Neural cell (in vitro differentiated cells): ENCODE results near the gene VGF. TPM values are rescaled to one million over a fixed set of nuclear protein-coding genes. Genes with fewer than 3 reads are reported as not detected.

Source experiments
- H2AFZ ChIP-seq: fragments of 200-600, 300-800 bp; sonication (generic), shearing (Covaris generic); 2 replicates; pipeline ENCODE4 v1.6.0; 2014; ENCODE audit warnings: low read depth, mild to moderate bottlenecking, antibody characterized with exemption, low read length, moderate library complexity
- H3F3A ChIP-seq: fragments of 200-600 bp; shearing (Covaris generic); 2 replicates; pipeline ENCODE4 v1.6.1; 2016; ENCODE audit warnings: mild to moderate bottlenecking, moderate library complexity, mixed read lengths, antibody characterized with exemption, low read length; ENCODE audit not compliant: insufficient read depth, poor library complexity, severe bottlenecking
- H3K27ac ChIP-seq: fragments of 200-600, 300-800 bp; sonication (generic), shearing (Covaris generic); 2 replicates; pipeline ENCODE4 v1.5.1; 2014; ENCODE audit warnings: mild to moderate bottlenecking, low read length, moderate library complexity
- H3K27me3 ChIP-seq: fragments of 300-800, 200-600 bp; sonication (generic), shearing (Covaris generic); 2 replicates; pipeline ENCODE4 v1.6.0; 2014; ENCODE audit warnings: mild to moderate bottlenecking, low read depth, low read length, moderate library complexity; ENCODE audit not compliant: insufficient read depth
- H3K36me3 ChIP-seq: fragments of 300-800, 200-600 bp; sonication (generic), shearing (Covaris generic); 2 replicates; pipeline ENCODE4 v1.5.1; 2014; ENCODE audit warnings: mild to moderate bottlenecking, antibody characterized with exemption, low read length, moderate library complexity; ENCODE audit not compliant: insufficient read depth
- H3K4me2 ChIP-seq: fragments of 300-800, 200-600 bp; sonication (generic), shearing (Covaris generic); 2 replicates; pipeline ENCODE4 v1.6.0; 2014; ENCODE audit warnings: mild to moderate bottlenecking, low read length
- H3K4me3 ChIP-seq: fragments of 300-800, 200-600 bp; sonication (generic), shearing (Covaris generic); 2 replicates; pipeline ENCODE4 v1.5.1; 2014; ENCODE audit warnings: mild to moderate bottlenecking, low read length, moderate library complexity
- H3K79me2 ChIP-seq: fragments of 200-600 bp; shearing (Covaris generic); replicated peaks from 2 replicates; pipeline ENCODE4 v1.6.0; 2014; ENCODE audit warnings: mild to moderate bottlenecking, low read length, moderate library complexity; ENCODE audit not compliant: insufficient read depth
- H3K9ac ChIP-seq: fragments of 300-800, 200-600 bp; sonication (generic), shearing (Covaris generic); 2 replicates; pipeline ENCODE4 v1.6.1; 2016; ENCODE audit warnings: mild to moderate bottlenecking, low read length, mixed read lengths
- H3K9me2 ChIP-seq: fragments of 200-600 bp; shearing (Covaris generic); 2 replicates; pipeline ENCODE4 v1.6.1; 2016; ENCODE audit warnings: mild to moderate bottlenecking, low read length, mixed read lengths; ENCODE audit not compliant: insufficient read depth
- H3K9me3 ChIP-seq: fragments of 200-600, 300-800 bp; sonication (generic), shearing (Covaris generic); 2 replicates; pipeline ENCODE4 v1.6.1; 2016; ENCODE audit warnings: mild to moderate bottlenecking, mixed run types, low read length, moderate library complexity, mixed read lengths
- H4K20me1 ChIP-seq: fragments of 200-600 bp; shearing (Covaris generic); 2 replicates; pipeline ENCODE4 v1.6.1; 2016; ENCODE audit warnings: mild to moderate bottlenecking, mixed run types; ENCODE audit not compliant: insufficient read depth
- CTCF ChIP-seq: fragments of 450-650 bp; IDR thresholded peaks from 2 replicates; pipeline ENCODE4 v1.5.1; 2014; ENCODE audit warnings: antibody characterized with exemption, mild to moderate bottlenecking, moderate library complexity; ENCODE audit not compliant: poor library complexity, severe bottlenecking
- EP300 ChIP-seq: fragments of 450-650 bp; conservative IDR thresholded peaks from 2 replicates; pipeline ENCODE4 v1.6.1; 2014; ENCODE audit warnings: antibody characterized with exemption, mild to moderate bottlenecking, moderate library complexity; ENCODE audit not compliant: poor library complexity, severe bottlenecking
- EZH2 ChIP-seq: fragments of 200-600, 300-800 bp; shearing (Covaris generic), sonication (generic); IDR thresholded peaks from 2 replicates; pipeline ENCODE4 v1.6.1; 2014; ENCODE audit warnings: antibody characterized with exemption, low read length, borderline replicate concordance, mild to moderate bottlenecking; ENCODE audit not compliant: insufficient read depth, poor library complexity, severe bottlenecking
- MXI1 ChIP-seq: fragments of 450-650 bp; conservative IDR thresholded peaks from 2 replicates; pipeline ENCODE4 v1.6.1; 2014; ENCODE audit warnings: antibody characterized with exemption, mild to moderate bottlenecking; ENCODE audit not compliant: poor library complexity, severe bottlenecking
- POLR2AphosphoS5 ChIP-seq: IDR thresholded peaks from 2 replicates; pipeline ENCODE4 v1.6.1; 2012
- RAD21 ChIP-seq: fragments of 450-650 bp; conservative IDR thresholded peaks from 2 replicates; pipeline ENCODE4 v1.6.1; 2014; ENCODE audit warnings: antibody characterized with exemption, mild to moderate bottlenecking, moderate library complexity
- REST ChIP-seq: IDR thresholded peaks from 2 replicates; pipeline ENCODE4 v1.6.1; 2012; ENCODE audit warnings: borderline replicate concordance
- SMC3 ChIP-seq: fragments of 450-650 bp; conservative IDR thresholded peaks from 2 replicates; pipeline ENCODE4 v1.6.1; 2014; ENCODE audit warnings: antibody characterized with exemption, mild to moderate bottlenecking, moderate library complexity; ENCODE audit not compliant: poor library complexity
- TAF1 ChIP-seq: IDR thresholded peaks from 2 replicates; pipeline ENCODE4 v1.6.1; 2012; ENCODE audit warnings: low read depth
- polyA plus RNA-seq: library from polyadenylated mRNA; depleted of rRNA; stranded (reverse); fragments of >200 nt; gene quantifications from 2 replicates; pipeline ENCODE4 v1.2.3, GENCODE V29; 2014

VGF gene
- polyA plus RNA-seq, 1 donor from 2014 or later: 39.3 TPM

DNA sequence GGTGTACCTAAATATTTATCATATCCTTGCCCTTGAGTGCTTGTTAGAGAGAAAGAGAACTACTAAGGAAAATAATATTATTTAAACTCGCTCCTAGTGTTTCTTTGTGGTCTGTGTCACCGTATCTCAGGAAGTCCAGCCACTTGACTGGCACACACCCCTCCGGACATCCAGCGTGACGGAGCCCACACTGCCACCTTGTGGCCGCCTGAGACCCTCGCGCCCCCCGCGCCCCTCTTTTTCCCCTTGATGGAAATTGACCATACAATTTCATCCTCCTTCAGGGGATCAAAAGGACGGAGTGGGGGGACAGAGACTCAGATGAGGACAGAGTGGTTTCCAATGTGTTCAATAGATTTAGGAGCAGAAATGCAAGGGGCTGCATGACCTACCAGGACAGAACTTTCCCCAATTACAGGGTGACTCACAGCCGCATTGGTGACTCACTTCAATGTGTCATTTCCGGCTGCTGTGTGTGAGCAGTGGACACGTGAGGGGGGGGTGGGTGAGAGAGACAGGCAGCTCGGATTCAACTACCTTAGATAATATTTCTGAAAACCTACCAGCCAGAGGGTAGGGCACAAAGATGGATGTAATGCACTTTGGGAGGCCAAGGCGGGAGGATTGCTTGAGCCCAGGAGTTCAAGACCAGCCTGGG lies 27.0 kb downstream of the VGF start:
- Histone ChIP-seq H3K9me3 (no peaks in the 10 kb centered on the region), H3K36me3 (no peaks in the 10 kb centered on the region), H3K4me3 (no peak overlapping the region), H3K79me2 (no peaks in the 10 kb centered on the region), H2AFZ (no peak overlapping the region), H4K20me1 (no peaks in the 10 kb centered on the region), H3F3A (no peaks in the 10 kb centered on the region), H3K4me2 (no peak overlapping the region), H3K27ac (no peak overlapping the region), H3K27me3 (no peaks in the 10 kb centered on the region), H3K9ac (no peak overlapping the region), H3K9me2 (no peaks in the 10 kb centered on the region)
- TF ChIP-seq RAD21: peak; percentile 33
- TF ChIP-seq CTCF: peak; percentile 48
- peak; percentile 41 for TF ChIP-seq SMC3
- TF ChIP-seq MXI1: no peak

- no peaks in the 10 kb centered on the region for H3K9me3 ChIP-seq
Measured at GRCh38 chr7:101137651-101138212, 27.6 kb downstream of the VGF start.

More at GRCh38 chr7:101137651-101138212, 27.6 kb downstream of the VGF start:
- no peaks in the 10 kb centered on the region for H3F3A ChIP-seq
- H3K36me3 ChIP-seq: no peaks in the 10 kb centered on the region
- no peak overlapping the region for H2AFZ ChIP-seq
- H3K4me3 ChIP-seq: no peak overlapping the region
- no peaks in the 10 kb centered on the region for H3K79me2 ChIP-seq
- H3K9me2 ChIP-seq: no peaks in the 10 kb centered on the region
- no peaks in the 10 kb centered on the region for H3K27me3 ChIP-seq
- H3K27ac ChIP-seq: no peak overlapping the region
- no peak for TF ChIP-seq MXI1
- no peak for TF ChIP-seq CTCF
- TF ChIP-seq EP300: no peak
- no peak for TF ChIP-seq POLR2AphosphoS5
- TF ChIP-seq SMC3: no peak
- no peak for TF ChIP-seq TAF1
- no peak for TF ChIP-seq EZH2
- TF ChIP-seq REST: no peak
- no peak for TF ChIP-seq RAD21
- H4K20me1 ChIP-seq: no peaks in the 10 kb centered on the region
- no peak overlapping the region for H3K4me2 ChIP-seq
- no peak overlapping the region for H3K9ac ChIP-seq
